IMR-90 (cell line): ENCODE results near the gene CFAP20. TPM values are rescaled to one million over a fixed set of nuclear protein-coding genes. Genes with fewer than 3 reads are reported as not detected.

ENCODE experiments used
- ATAC-seq: fragments of 200-7000 bp; cut with Tn5 transposase; 2 replicates; pipeline ENCODE4 v1.9.1; 2020; ENCODE audit warnings: low read depth, mild to moderate bottlenecking, moderate library complexity
- BruUV-seq: library from RNA; stranded (reverse); fragments of 400-500 nt; replicated peaks from 2 replicates; lab custom pipeline; 2021; lab: Mats Ljungman, UMichigan
- CTCF ChIA-PET: fragments of 300-600 bp; formaldehyde crosslinking; extraction: SDS; loops from one replicate; lab custom pipeline; 2021; ENCODE audit warnings: antibody characterized with exemption; lab: Yijun Ruan, JAX
- POLR2A ChIA-PET: fragments of 300-600 bp; sonication (Branson Sonifier 250); formaldehyde crosslinking; loops from one replicate; lab custom pipeline; 2022; ENCODE audit warnings: antibody characterized with exemption; ENCODE audit not compliant: unreplicated experiment; lab: Charles Lee
- DNase-seq: peaks from one replicate; pipeline ENCODE4 v3.0.0; 2013
- H2AFZ ChIP-seq: replicated peaks from 2 replicates; pipeline ENCODE3; 2013; ENCODE audit warnings: low read length, mild to moderate bottlenecking; ENCODE audit not compliant: poor library complexity
- H2AK5ac ChIP-seq: 2 replicates; pipeline ENCODE4 v1.6.1; 2013; ENCODE audit warnings: low read depth, low read length, inconsistent platforms
- H2AK9ac ChIP-seq: replicated peaks from 2 replicates; pipeline ENCODE3; 2013; ENCODE audit warnings: mild to moderate bottlenecking, low read depth, low read length, moderate library complexity; ENCODE audit not compliant: poor library complexity
- H2BK120ac ChIP-seq: 2 replicates; pipeline ENCODE4 v1.6.1; 2013; ENCODE audit warnings: low read depth, low read length, inconsistent platforms
- H2BK15ac ChIP-seq: 3 replicates; pipeline ENCODE4 v1.6.1; 2013; ENCODE audit warnings: low read depth, low read length, inconsistent platforms
- H2BK20ac ChIP-seq: 2 replicates; pipeline ENCODE4 v1.6.1; 2013; ENCODE audit warnings: low read depth, mild to moderate bottlenecking, inconsistent platforms, low read length, moderate library complexity
- H2BK5ac ChIP-seq: 2 replicates; pipeline ENCODE4 v1.6.1; 2013; ENCODE audit warnings: mild to moderate bottlenecking, low read depth, low read length, inconsistent platforms; ENCODE audit not compliant: poor library complexity, severe bottlenecking
- H3K14ac ChIP-seq: replicated peaks from 2 replicates; pipeline ENCODE4 v1.6.1; 2013; ENCODE audit warnings: low read depth, low read length, inconsistent platforms
- H3K18ac ChIP-seq: 2 replicates; pipeline ENCODE4 v1.6.1; 2013; ENCODE audit warnings: low read depth, low read length, control low read depth
- H3K23ac ChIP-seq: 2 replicates; pipeline ENCODE4 v1.6.1; 2013; ENCODE audit warnings: low read depth, low read length, inconsistent platforms
- H3K27ac ChIP-seq: 2 replicates; pipeline ENCODE4 v1.5.1; 2013; ENCODE audit warnings: mild to moderate bottlenecking, control low read depth, low read length; ENCODE audit not compliant: insufficient read depth
- H3K27me3 ChIP-seq: 2 replicates; pipeline ENCODE4 v1.6.1; 2013; ENCODE audit warnings: low read length; ENCODE audit not compliant: control insufficient read depth, insufficient read depth
- H3K36me3 ChIP-seq: 2 replicates; pipeline ENCODE4 v1.6.1; 2013; ENCODE audit warnings: low read length, mixed read lengths; ENCODE audit not compliant: control insufficient read depth, insufficient read depth
- H3K4ac ChIP-seq: 2 replicates; pipeline ENCODE4 v1.6.1; 2013; ENCODE audit warnings: low read depth, low read length, inconsistent platforms
- H3K4me1 ChIP-seq: 2 replicates; pipeline ENCODE4 v1.6.1; 2013; ENCODE audit warnings: low read length, mixed read lengths; ENCODE audit not compliant: control insufficient read depth, insufficient read depth
- H3K4me2 ChIP-seq: 2 replicates; pipeline ENCODE4 v1.6.1; 2013; ENCODE audit warnings: low read depth, mild to moderate bottlenecking, control low read depth, low read length, moderate library complexity
- H3K4me3 ChIP-seq: 2 replicates; pipeline ENCODE4 v1.5.1; 2013; ENCODE audit warnings: low read depth, mild to moderate bottlenecking, control low read depth, low read length, moderate library complexity; ENCODE audit not compliant: insufficient read depth
- H3K56ac ChIP-seq: 2 replicates; pipeline ENCODE4 v1.6.1; 2013; ENCODE audit warnings: low read length, inconsistent platforms; ENCODE audit not compliant: insufficient read depth; ENCODE audit errors: extremely low read depth
- H3K79me1 ChIP-seq, 2 experiments: 2 replicates each; pipeline ENCODE4 v1.6.1; 2013; ENCODE audit warnings: low read length in 2 of 2, inconsistent platforms in 1 of 2, low read depth in 1 of 2
- H3K9ac ChIP-seq: 2 replicates; pipeline ENCODE4 v1.6.1; 2013; ENCODE audit warnings: low read depth, low read length, control low read depth
- H3K9me1 ChIP-seq: 2 replicates; pipeline ENCODE4 v1.6.1; 2013; ENCODE audit warnings: low read length, inconsistent platforms; ENCODE audit not compliant: insufficient read depth
- H3K9me3 ChIP-seq: 2 replicates; pipeline ENCODE4 v1.6.1; 2013; ENCODE audit warnings: low read length; ENCODE audit not compliant: control insufficient read depth, insufficient read depth
- H4K20me1 ChIP-seq: 2 replicates; pipeline ENCODE4 v1.6.1; 2013; ENCODE audit warnings: low read length, inconsistent platforms; ENCODE audit not compliant: insufficient read depth
- H4K5ac ChIP-seq: 2 replicates; pipeline ENCODE4 v1.6.1; 2013; ENCODE audit warnings: mild to moderate bottlenecking, low read depth, low read length, control low read depth
- H4K8ac ChIP-seq, 2 experiments: 2 replicates each; pipeline ENCODE4 v1.6.1; 2013; ENCODE audit warnings: low read depth in 2 of 2, low read length in 2 of 2, control low read depth in 1 of 2, inconsistent platforms in 1 of 2
- H4K91ac ChIP-seq: 2 replicates; pipeline ENCODE4 v1.6.1; 2013; ENCODE audit warnings: low read depth, low read length, inconsistent platforms; ENCODE audit not compliant: insufficient read depth
- FOS ChIP-seq: fragments of 150-350 bp; IDR thresholded peaks from 2 replicates; pipeline ENCODE4 v1.6.1; 2016; ENCODE audit warnings: low read depth, low read length
- MAFK ChIP-seq: IDR thresholded peaks from 2 replicates; pipeline ENCODE4 v1.6.1; 2012; ENCODE audit warnings: low read depth, low read length, improper control_type of control experiment
- RFX5 ChIP-seq: IDR thresholded peaks from 2 replicates; pipeline ENCODE4 v1.8.0; 2012; ENCODE audit warnings: low read depth, mild to moderate bottlenecking, low read length, moderate library complexity
- WGBS, 2 experiments: methylation state at CpG; one replicate each; pipeline versions ENCODE4 v1.1.5 to v1.1.7; 2013; ENCODE audit warnings: missing lambda C conversion rate in 2 of 2; ENCODE audit not compliant: insufficient read length in 1 of 2; ENCODE audit errors: extremely low coverage in 2 of 2; 5-methylcytosine and 5-hydroxymethylcytosine counted together
- dilution Hi-C: fragments of 300-500 bp; cut with HindIII; formaldehyde crosslinking; loops from one replicate; pipeline ENCODE4 v1.14.3; 2018; ENCODE audit warnings: low sequenced_read_pairs; ENCODE audit not compliant: unreplicated experiment
- in situ Hi-C: fragments of 300-500 bp; cut with MboI; formaldehyde crosslinking; loops from 3 replicates; pipeline ENCODE4 v1.14.3; 2019; ENCODE audit warnings: low sequenced_read_pairs, inconsistent platforms, mixed read lengths
- intact Hi-C: fragments of 100-400 bp; cut with micrococcal nuclease; formaldehyde crosslinking; loops from 2 replicates; pipeline ENCODE4 v1.10.0; 2022
- polyA plus RNA-seq, 3 experiments: library from polyadenylated mRNA; depleted of rRNA; stranded (reverse); fragments of >200 nt; gene quantifications; 2 replicates each; pipeline ENCODE4 v1.2.3, GENCODE V29; 2012; ENCODE audit warnings: low replicate concordance in 1 of 3
- total RNA-seq: library from RNA; depleted of rRNA; stranded (reverse); fragments of >200 nt; gene quantifications from 2 replicates; pipeline ENCODE4 v1.2.3, GENCODE V29; 2012
- TF ChIP-seq, protein P1 (sequence below): conservative IDR thresholded peaks from 2 replicates; pipeline ENCODE4 v1.5.1; 2012; ENCODE audit warnings: mild to moderate bottlenecking, low read depth, low read length, improper control_type of control experiment

The CFAP20 gene
- total and polyA plus RNA-seq, 2 of the 4 experiments (the other 2 are of a cell fraction) = 39.1 to 54.0 TPM

DNA sequence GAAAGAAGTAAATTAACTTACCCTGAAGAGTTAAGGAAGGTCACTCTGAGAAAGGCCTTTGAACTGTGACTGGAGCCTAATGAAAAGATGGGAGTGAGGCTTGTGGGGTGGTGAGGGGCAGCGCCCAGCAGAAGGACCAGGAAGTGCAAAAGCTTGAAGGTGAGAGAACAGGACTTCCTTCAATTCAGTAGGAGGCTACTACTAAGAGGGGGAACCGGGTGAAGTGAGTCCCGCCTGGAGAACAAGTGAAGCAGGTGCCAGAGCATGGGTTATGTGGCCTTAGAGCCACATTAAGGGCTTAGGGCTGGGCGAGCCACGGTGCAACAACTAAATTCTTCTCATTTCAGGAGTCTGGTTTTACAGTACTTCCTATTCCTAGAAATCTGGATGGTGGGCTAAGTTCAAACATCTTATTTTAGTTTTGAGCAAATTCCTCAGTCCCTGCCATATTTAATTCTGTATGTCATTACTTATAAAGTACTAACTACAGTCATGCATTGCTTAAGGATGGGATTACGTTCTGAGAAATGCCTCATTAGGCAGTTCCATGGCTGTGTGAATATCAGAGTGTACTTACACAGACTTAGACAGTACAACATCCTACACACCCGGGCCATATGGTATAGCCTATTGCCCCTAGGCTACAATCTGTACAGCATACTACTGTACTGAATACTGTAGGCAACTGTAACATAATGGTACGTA, 5.1 kb downstream of the CFAP20 start (continued):
- TF ChIP-seq FOS = no peak

GRCh38 chr16:58121132-58121531, 8.0 kb downstream of the CFAP20 start:
- Histone ChIP-seq H2AK5ac (no peak overlapping the region), H2AK9ac (no peak overlapping the region), H3K27ac (no peak overlapping the region), H2BK5ac (no peak overlapping the region), H4K20me1 (peaks cover 75% of the 10 kb centered on the region), H2AFZ (no peak overlapping the region), H2BK20ac (no peak overlapping the region), H3K4me1 (peaks cover 26% of the 10 kb centered on the region), H3K4me2 (no peak overlapping the region; the same call in 1 of the 2 replicates), H4K8ac (no peak overlapping the region), H2BK120ac (no peak overlapping the region), H3K27me3 (no peaks in the 10 kb centered on the region), H3K4me3 (no peak overlapping the region), H3K9me3 (no peaks in the 10 kb centered on the region), H3K23ac (peak overlapping the region; percentile 67; the same call in 1 of the 2 replicates), H3K14ac (peak overlapping the region; percentile 55; the same call in 1 of the 2 replicates), H3K79me1 (peaks cover 41 to 77% of the 10 kb centered on the region in 2 experiments), H3K36me3 (peaks cover 2% of the 10 kb centered on the region; the same call in 1 of the 2 replicates), H3K4ac (no peak overlapping the region), H3K9me1 (peaks cover 38% of the 10 kb centered on the region), H2BK15ac (no peak overlapping the region), H4K5ac (no peak overlapping the region), H3K18ac (no peak overlapping the region), H3K56ac (no peak overlapping the region), H3K9ac (peak overlapping the region; percentile 6; the same call in 1 of the 2 replicates), H4K91ac (no peak overlapping the region)
- intact Hi-C loops (no loop called here), in situ Hi-C loops (loop anchor here (25.0 kb wide), 1 partner anchor 209 kb away; no protein-coding TSS in a partner anchor), dilution Hi-C loops (no loop called here)
- ATAC-seq (no peak), DNase-seq (no peak)
- TF ChIP-seq, protein P1, sequence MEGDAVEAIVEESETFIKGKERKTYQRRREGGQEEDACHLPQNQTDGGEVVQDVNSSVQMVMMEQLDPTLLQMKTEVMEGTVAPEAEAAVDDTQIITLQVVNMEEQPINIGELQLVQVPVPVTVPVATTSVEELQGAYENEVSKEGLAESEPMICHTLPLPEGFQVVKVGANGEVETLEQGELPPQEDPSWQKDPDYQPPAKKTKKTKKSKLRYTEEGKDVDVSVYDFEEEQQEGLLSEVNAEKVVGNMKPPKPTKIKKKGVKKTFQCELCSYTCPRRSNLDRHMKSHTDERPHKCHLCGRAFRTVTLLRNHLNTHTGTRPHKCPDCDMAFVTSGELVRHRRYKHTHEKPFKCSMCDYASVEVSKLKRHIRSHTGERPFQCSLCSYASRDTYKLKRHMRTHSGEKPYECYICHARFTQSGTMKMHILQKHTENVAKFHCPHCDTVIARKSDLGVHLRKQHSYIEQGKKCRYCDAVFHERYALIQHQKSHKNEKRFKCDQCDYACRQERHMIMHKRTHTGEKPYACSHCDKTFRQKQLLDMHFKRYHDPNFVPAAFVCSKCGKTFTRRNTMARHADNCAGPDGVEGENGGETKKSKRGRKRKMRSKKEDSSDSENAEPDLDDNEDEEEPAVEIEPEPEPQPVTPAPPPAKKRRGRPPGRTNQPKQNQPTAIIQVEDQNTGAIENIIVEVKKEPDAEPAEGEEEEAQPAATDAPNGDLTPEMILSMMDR = no peak
- TF ChIP-seq MAFK (peak; percentile 44; the same call in 1 of the 2 replicates), RFX5 (no peak)
- CTCF ChIA-PET = interaction anchor here (0.6 to 2.4 kb wide), 17 partner anchors 11 to 214 kb away, joined by 3 to 17 read pairs (median 3); partner anchors contain the start of gene MMP15
- BruUV-seq = no TSS peak
- no CpG with 5 or more reads among the region's 6 CpGs for WGBS, 2 experiments
- POLR2A ChIA-PET = interaction anchor here (1.4 kb wide), 1 partner anchor 96 kb away, joined by 3 read pairs; no protein-coding TSS in a partner anchor
